KMS-11 (cell line): ENCODE measurements around the gene ABCE1.

Source experiments
- H2AFZ ChIP-seq: fragments of 200-600 bp; sonication (generic); 2 replicates; pipeline ENCODE4 v1.6.1; 2016; ENCODE audit warnings: antibody characterized with exemption, mixed run types, low read depth
- H3K27ac ChIP-seq: fragments of 200-600 bp; sonication (generic); 2 replicates; pipeline ENCODE4 v1.6.1; 2016; ENCODE audit warnings: mild to moderate bottlenecking, mixed run types
- H3K27me3 ChIP-seq: fragments of 200-600 bp; sonication (generic); 2 replicates; pipeline ENCODE4 v1.6.1; 2017; ENCODE audit warnings: mild to moderate bottlenecking, low read depth, mixed run types, moderate library complexity; ENCODE audit not compliant: insufficient read depth
- H3K36me3 ChIP-seq: fragments of 200-600 bp; sonication (generic); 2 replicates; pipeline ENCODE4 v1.6.1; 2017; ENCODE audit warnings: mild to moderate bottlenecking, mixed run types; ENCODE audit not compliant: insufficient read depth
- H3K4me1 ChIP-seq: fragments of 200-600 bp; sonication (generic); 2 replicates; pipeline ENCODE4 v1.6.1; 2016; ENCODE audit warnings: mild to moderate bottlenecking, low read depth, mixed run types; ENCODE audit not compliant: poor library complexity, severe bottlenecking
- H3K4me2 ChIP-seq: fragments of 200-600 bp; sonication (generic); 2 replicates; pipeline ENCODE4 v1.7.0; 2016; ENCODE audit warnings: mild to moderate bottlenecking, mixed run types
- H3K4me3 ChIP-seq: fragments of 200-600 bp; sonication (generic); IDR thresholded peaks from 2 replicates; pipeline ENCODE4 v1.6.1; 2017; ENCODE audit warnings: low read depth, low read length, mixed read lengths; ENCODE audit not compliant: insufficient read depth
- H3K79me2 ChIP-seq: fragments of 200-600 bp; sonication (generic); 2 replicates; pipeline ENCODE4 v1.6.1; 2016; ENCODE audit warnings: low read depth, mixed run types; ENCODE audit not compliant: insufficient read depth
- H3K9ac ChIP-seq: fragments of 200-600 bp; sonication (generic); 2 replicates; pipeline ENCODE4 v1.6.1; 2016; ENCODE audit warnings: mild to moderate bottlenecking, mixed run types
- H4K20me1 ChIP-seq: fragments of 200-600 bp; sonication (generic); 2 replicates; pipeline ENCODE4 v1.6.1; 2016; ENCODE audit warnings: mild to moderate bottlenecking, mixed run types; ENCODE audit not compliant: insufficient read depth
- CTCF ChIP-seq: fragments of 200-600 bp; sonication (generic); conservative IDR thresholded peaks from 2 replicates; pipeline ENCODE4 v1.6.1; 2017; ENCODE audit warnings: low read depth, mild to moderate bottlenecking, antibody characterized with exemption, low read length, moderate library complexity, mixed read lengths

ABCE1 gene

GRCh38 chr4:145081756-145082155, 16.4 kb upstream of the ABCE1 start:
- no peak overlapping the region for H3K27ac ChIP-seq
- H3K27me3 ChIP-seq = no peaks in the 10 kb centered on the region
- no peak overlapping the region for H2AFZ ChIP-seq
- H3K36me3 ChIP-seq = no peaks in the 10 kb centered on the region
- H3K9ac ChIP-seq = no peak overlapping the region
- no peak overlapping the region for H3K4me2 ChIP-seq
- peaks cover under 1% of the 10 kb centered on the region for H3K4me1 ChIP-seq
- H3K79me2 ChIP-seq = peaks cover 9% of the 10 kb centered on the region; the same call in 1 of the 2 replicates
- no peak overlapping the region for H3K4me3 ChIP-seq
- no peak for TF ChIP-seq CTCF
- H4K20me1 ChIP-seq = no peaks in the 10 kb centered on the region

- Histone ChIP-seq H2AFZ (no peak overlapping the region), H3K79me2 (peaks cover 6% of the 10 kb centered on the region; the same call in 1 of the 2 replicates), H3K27me3 (no peaks in the 10 kb centered on the region), H4K20me1 (no peaks in the 10 kb centered on the region), H3K4me3 (no peak overlapping the region), H3K9ac (no peak overlapping the region), H3K4me2 (no peak overlapping the region), H3K27ac (no peak overlapping the region), H3K36me3 (no peaks in the 10 kb centered on the region), H3K4me1 (no peaks in the 10 kb centered on the region)
- no peak for TF ChIP-seq CTCF
Measured at GRCh38 chr4:145083891-145084605, 14.1 kb upstream of the ABCE1 start.

GRCh38 chr4:145090380-145090779, 7.7 kb upstream of the ABCE1 start:
- TF ChIP-seq CTCF = no peak
- H2AFZ ChIP-seq = no peak overlapping the region
- no peak overlapping the region for H3K4me2 ChIP-seq
- no peaks in the 10 kb centered on the region for H4K20me1 ChIP-seq
- H3K36me3 ChIP-seq = peaks cover 15% of the 10 kb centered on the region
- no peak overlapping the region for H3K27ac ChIP-seq
- H3K4me3 ChIP-seq = no peak overlapping the region
- no peak overlapping the region for H3K9ac ChIP-seq
- H3K79me2 ChIP-seq = peaks cover 23% of the 10 kb centered on the region; the same call in 1 of the 2 replicates
- H3K4me1 ChIP-seq = no peaks in the 10 kb centered on the region
- H3K27me3 ChIP-seq = no peaks in the 10 kb centered on the region

GRCh38 chr4:145093638-145094037, 4.5 kb upstream of the ABCE1 start:
- no peak for TF ChIP-seq CTCF
- H3K4me2 ChIP-seq = no peak overlapping the region
- no peak overlapping the region for H3K4me3 ChIP-seq
- peaks cover 12% of the 10 kb centered on the region for H3K4me1 ChIP-seq
- no peak overlapping the region for H2AFZ ChIP-seq
- H4K20me1 ChIP-seq = no peaks in the 10 kb centered on the region
- H3K27me3 ChIP-seq = no peaks in the 10 kb centered on the region
- peaks cover 15% of the 10 kb centered on the region for H3K36me3 ChIP-seq
- H3K9ac ChIP-seq = no peak overlapping the region
- H3K27ac ChIP-seq = no peak overlapping the region
- H3K79me2 ChIP-seq = peaks cover 52% of the 10 kb centered on the region
